Measurements from ENCODE around the gene DTX1. TPM values are rescaled to one million over a fixed set of nuclear protein-coding genes. Genes with fewer than 3 reads are reported as not detected.

Gene DTX1
- total and polyA plus RNA-seq, 2 of the 8 experiments (the other 6 are each of a cell fraction or from before 2014, with no cell fraction given): 4.7 to 6.9 TPM

GRCh38 chr12:113030875-113031525 lies 25.5 kb upstream of the DTX1 start:
- Histone ChIP-seq H4K20me1 (replicated peaks in 1 of 2; ENCODE audit: control insufficient read depth in 1 of 2, insufficient read depth in 2 of 2, low read length in 2 of 2) (no peaks in the 10 kb centered on the region), H4K91ac (replicated peaks; ENCODE audit: insufficient read length, low read length) (no peak overlapping the region), H2BK120ac (replicated peaks; ENCODE audit: low read depth, low read length) (no peak overlapping the region), H3K56ac (replicated peaks; ENCODE audit: insufficient read length, low read depth, low read length) (no peak overlapping the region), H3K4me1 (replicated peaks in 1 of 4; ENCODE audit: control insufficient read depth in 3 of 4, insufficient read depth in 4 of 4, low read length in 3 of 4) (peaks cover 0 to 4% (median 2%) of the 10 kb centered on the region in 4 experiments; a peak in 4 of 7 replicates), H3K4me2 (ENCODE audit: insufficient read depth in 1 of 2, low read depth in 2 of 2, low read length in 2 of 2) (peak overlapping the region; percentile 5 to 26; a peak in 2 of 4 replicates), H3K27me3 (replicated peaks in 1 of 4; ENCODE audit: control insufficient read depth in 3 of 4, extremely low read depth in 1 of 4, insufficient read depth in 3 of 4, low read length in 3 of 4) (no peaks in the 10 kb centered on the region), H3K4me3 (ENCODE audit: extremely low read depth in 1 of 4, insufficient read depth in 2 of 4, low read depth in 3 of 4, low read length in 4 of 4) (no peak overlapping the region), H3K9me3 (ENCODE audit: insufficient read depth in 2 of 2, low read depth in 1 of 2, low read length in 1 of 2) (0 out of 4 replicates have a peak, but pooled peaks cover 2% of the 10 kb centered on the region in 2 experiments), H3K79me1 (ENCODE audit: low read depth, low read length) (no peaks in the 10 kb centered on the region), H3K9ac (replicated peaks in 1 of 4; ENCODE audit: extremely low read depth in 1 of 4, low read depth in 3 of 4, low read length in 3 of 4) (no peak overlapping the region), H3K14ac (ENCODE audit: insufficient read length) (no peak overlapping the region), H3K4ac (replicated peaks; ENCODE audit: insufficient read length, low read depth, low read length) (no peak overlapping the region), H4K8ac (ENCODE audit: extremely low read depth, insufficient read depth, low read length) (no peak overlapping the region), H4K5ac (ENCODE audit: insufficient read length, low read depth, low read length) (no peak overlapping the region), H3K79me2 (ENCODE audit: control insufficient read depth in 1 of 2, insufficient read depth in 2 of 2, low read length in 2 of 2) (no peaks in the 10 kb centered on the region), H3K36me3 (ENCODE audit: control insufficient read depth in 2 of 4, insufficient read depth in 4 of 4, low read length in 3 of 4) (no peaks in the 10 kb centered on the region; a peak in 1 of 8 replicates), H2AFZ (ENCODE audit: low read length) (peak overlapping the region; percentile 86; the same call in 1 of the 2 replicates), H3K18ac (ENCODE audit: extremely low read depth, low read length) (no peak overlapping the region), H3K27ac (ENCODE audit: low read depth, low read length) (no peak overlapping the region), H3K23me2 (ENCODE audit: low read depth, low read length) (no peaks in the 10 kb centered on the region), H2BK15ac (ENCODE audit: low read length) (no peak overlapping the region), H2BK5ac (ENCODE audit: low read depth, low read length) (no peak overlapping the region), H2BK12ac (ENCODE audit: low read depth, low read length) (no peak overlapping the region), H2AK5ac (ENCODE audit: low read depth, low read length) (no peak overlapping the region), H3K23ac (ENCODE audit: insufficient read length) (no peak overlapping the region), H2BK20ac (ENCODE audit: low read length) (0 out of 2 replicates have a peak overlapping the region, but pooled peaks have one; percentile 48)
- peak; percentile 81 for FAIRE-seq
- 19% methylated on average over 9 of the region's 9 CpGs; no CpG with 5 or more reads in 1 of the 2 experiments for WGBS, 2 experiments (ENCODE audit: extremely low coverage in 1 of 2, insufficient coverage in 1 of 2, insufficient read length in 1 of 2, insufficient replicate concordance in 2 of 2, low coverage in 1 of 2, low lambda C conversion rate in 2 of 2, missing lambda C conversion rate in 1 of 2)
- ChIA-PET CTCF (ENCODE audit: partially characterized antibody) (interaction anchor here (0.7 to 4.3 kb wide), 26 partner anchors 8 to 221 kb away, joined by 3 to 55 read pairs (median 5); no protein-coding TSS in a partner anchor), POLR2A (ENCODE audit: partially characterized antibody) (no interaction called here)
- peak; percentile 34 to 51 for DNase-seq (ENCODE audit: low read depth in 1 of 2, low spot score in 2 of 2)
- TF ChIP-seq CBX8 (IDR thresholded peaks at IDR 0.05; ENCODE audit: borderline replicate concordance, low read depth, low read length) (no peak), ASH2L (IDR thresholded peaks at IDR 0.05; ENCODE audit: low read length) (peak; percentile 23), EGR1 (IDR thresholded peaks at IDR 0.05; ENCODE audit: borderline replicate concordance, low read depth, low read length) (0 out of 2 replicates have a peak, but pooled peaks have one; percentile 4), TBP (IDR thresholded peaks at IDR 0.05; ENCODE audit: low read depth, low read length) (no peak), CTCF (IDR thresholded peaks at IDR 0.05; ENCODE audit: control extremely low read depth in 1 of 3, insufficient read depth in 1 of 3, low read depth in 1 of 3, low read length in 3 of 3) (peak; percentile 54 to 84 (median 65)), EZH2 (IDR thresholded peaks at IDR 0.05; ENCODE audit: low read depth, low read length, severe bottlenecking) (no peak), NRF1 (IDR thresholded peaks at IDR 0.05; ENCODE audit: low read depth, low read length) (no peak), TAF7 (optimal IDR thresholded peaks at IDR 0.05; ENCODE audit: borderline replicate concordance, low read depth, low read length) (peak; percentile 20), E2F6 (IDR thresholded peaks at IDR 0.05) (peak; percentile 66)
